Fibroblast of skin of scalp (primary cell): Measurements from ENCODE around the gene ADIPOR1. TPM values are rescaled to one million over a fixed set of nuclear protein-coding genes. Genes with fewer than 3 reads are reported as not detected.
"Not testable (repeated sequence)": the region's sequence is repeated elsewhere in the genome, so short reads cannot be mapped to it uniquely, and the experiment has no call there.

ENCODE experiments used
- DNase-seq: peaks from one replicate; pipeline ENCODE4 v3.0.0-alpha.2; 2013
- polyA plus RNA-seq, 2 experiments: library from polyadenylated mRNA; unstranded; fragments of 120-200 nt; gene quantifications; one replicate each; pipeline ENCODE4 v1.2.1, GENCODE V29; 2013; ENCODE audit not compliant: insufficient read length in 2 of 2

The ADIPOR1 gene, protein sequence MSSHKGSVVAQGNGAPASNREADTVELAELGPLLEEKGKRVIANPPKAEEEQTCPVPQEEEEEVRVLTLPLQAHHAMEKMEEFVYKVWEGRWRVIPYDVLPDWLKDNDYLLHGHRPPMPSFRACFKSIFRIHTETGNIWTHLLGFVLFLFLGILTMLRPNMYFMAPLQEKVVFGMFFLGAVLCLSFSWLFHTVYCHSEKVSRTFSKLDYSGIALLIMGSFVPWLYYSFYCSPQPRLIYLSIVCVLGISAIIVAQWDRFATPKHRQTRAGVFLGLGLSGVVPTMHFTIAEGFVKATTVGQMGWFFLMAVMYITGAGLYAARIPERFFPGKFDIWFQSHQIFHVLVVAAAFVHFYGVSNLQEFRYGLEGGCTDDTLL
- polyA plus RNA-seq (2013, experiment 1 of 2; ENCODE audit: insufficient read length) = 59.2 TPM
- 63.7 TPM for polyA plus RNA-seq (2013, experiment 2 of 2; ENCODE audit: insufficient read length)

DNA sequence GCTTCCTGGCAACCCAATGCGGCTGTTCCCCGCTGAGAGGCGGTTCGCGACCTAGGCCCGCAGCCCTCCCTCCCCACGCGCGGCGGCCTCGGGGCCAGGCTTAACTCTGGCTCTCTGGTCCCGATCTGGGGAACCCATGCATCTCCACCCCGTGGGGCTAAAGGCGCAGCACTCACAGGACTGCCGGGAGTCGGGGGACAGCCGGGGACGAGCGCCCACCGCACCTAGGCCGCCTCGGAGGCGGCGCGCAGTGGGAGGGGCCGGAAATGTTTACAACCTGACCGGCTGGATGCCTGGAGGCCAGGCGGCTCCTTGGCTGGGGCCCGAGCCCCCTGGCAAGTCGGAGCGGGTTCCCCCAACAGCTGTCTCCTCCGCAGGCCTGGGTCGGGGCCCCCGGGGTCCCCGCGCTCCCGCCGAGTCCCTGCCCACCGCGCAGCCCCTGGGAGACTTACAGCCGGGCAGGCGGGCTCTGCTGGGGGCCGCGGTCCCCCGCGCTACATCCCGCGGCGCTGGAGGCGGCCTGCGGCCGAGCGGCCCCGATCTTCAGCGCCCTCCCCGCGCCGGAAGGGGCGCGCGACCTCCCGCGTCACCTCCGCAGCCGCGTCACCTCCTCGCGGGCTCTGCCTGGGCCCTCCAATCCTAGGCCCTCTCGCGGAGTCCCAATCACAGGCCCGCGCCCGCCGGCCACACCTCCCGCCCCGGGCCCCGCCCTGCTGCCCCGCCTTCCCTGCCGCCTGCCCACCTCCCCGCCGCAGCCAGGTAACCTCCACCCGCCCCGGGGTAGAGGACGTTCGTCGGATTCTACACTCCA is at the start of gene ADIPOR1:
ADIPOR1 (minus strand) TSS at position 580 of the 811 bp plus-strand sequence. CDS start 7,242 bp downstream, outside the sequence.
- peak; percentile 82 for DNase-seq

GRCh38 chr1:203006948-203007871 is 49.1 kb upstream of the ADIPOR1 start, which contains the start of gene TMEM183A:
Gene TMEM183A (plus strand): TSS chr1:203007374. CDS start chr1:203007466, 92 bp downstream.
- peak; percentile 98 for DNase-seq

DNA sequence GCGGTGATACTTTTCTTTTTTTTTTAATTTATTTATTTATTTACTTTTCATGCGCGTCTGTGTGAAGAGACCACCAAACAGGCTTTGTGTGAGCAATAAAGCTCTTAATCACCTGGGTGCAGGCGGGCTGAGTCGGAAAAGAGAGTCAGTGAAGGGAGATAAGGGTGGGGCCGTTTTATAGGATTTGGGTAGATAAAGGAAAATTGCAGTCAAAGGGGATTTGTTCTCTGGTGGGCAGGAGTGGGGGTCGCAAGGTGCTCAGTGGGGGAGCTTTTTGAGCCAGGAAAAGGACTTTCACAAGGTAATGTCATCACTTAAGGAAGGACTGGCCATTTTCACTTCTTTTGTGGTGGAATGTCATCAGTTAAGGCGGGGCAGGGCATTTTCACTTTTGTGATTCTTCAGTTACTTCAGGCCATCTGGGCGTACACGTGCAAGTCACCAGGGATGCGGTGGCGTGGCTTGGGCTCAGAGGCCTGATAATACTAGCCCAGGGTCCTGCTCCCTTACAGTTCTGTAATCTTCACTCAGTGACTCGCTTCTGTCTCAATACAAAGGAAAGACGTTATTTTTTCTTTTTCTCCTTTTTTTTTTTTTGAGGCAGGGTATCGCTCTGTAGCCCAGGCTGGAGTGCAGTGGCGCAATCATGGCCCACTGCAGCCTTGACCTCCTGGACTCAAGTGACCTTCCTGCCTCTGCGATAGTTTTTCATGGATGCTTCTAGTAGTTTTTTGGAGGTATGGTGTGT is 47.5 kb upstream of the ADIPOR1 start:
- DNase-seq = not testable (repeated sequence)

DNA sequence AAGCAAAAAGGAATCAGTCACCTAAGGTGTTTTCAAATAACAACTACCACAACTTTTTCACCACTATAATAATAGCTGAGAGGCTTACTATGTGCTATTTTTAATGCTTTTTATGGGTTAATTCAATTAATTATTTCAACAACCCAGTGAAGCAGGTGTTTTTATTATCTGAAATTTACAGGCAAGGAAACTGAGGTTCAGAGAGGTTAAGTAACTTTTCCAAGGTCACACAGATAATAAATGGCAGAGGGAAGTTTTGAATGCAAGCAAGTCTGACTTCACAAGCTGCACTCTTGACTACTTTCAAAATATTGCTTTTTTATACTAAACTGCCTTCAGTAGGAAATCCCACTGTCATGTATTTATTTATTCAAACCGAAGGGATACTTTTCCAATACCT is 44.8 kb upstream of the ADIPOR1 start:
- no peak for DNase-seq

DNA sequence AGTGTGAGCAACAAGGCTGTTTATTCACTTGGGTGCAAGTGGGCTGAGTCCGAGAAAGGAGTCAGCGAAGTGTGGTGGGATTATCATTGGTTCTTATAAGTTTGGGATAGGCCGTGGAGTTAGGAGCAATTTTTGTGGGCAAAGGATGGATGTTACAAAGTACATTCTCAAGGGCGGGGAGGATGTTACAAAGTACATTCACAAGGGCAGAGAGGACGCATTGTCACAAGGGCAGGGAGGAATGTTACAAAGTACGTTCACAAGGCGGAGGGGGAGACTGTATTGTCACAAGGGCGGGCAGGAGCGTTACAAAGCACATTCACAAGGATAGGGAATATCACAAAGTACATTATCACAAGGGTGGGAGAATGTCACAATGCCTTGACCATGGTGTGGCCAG is 43.9 kb upstream of the ADIPOR1 start:
- no peak for DNase-seq

GRCh38 chr1:203000217-203000944 is 42.3 kb upstream of the ADIPOR1 start:
- no peak for DNase-seq

DNA sequence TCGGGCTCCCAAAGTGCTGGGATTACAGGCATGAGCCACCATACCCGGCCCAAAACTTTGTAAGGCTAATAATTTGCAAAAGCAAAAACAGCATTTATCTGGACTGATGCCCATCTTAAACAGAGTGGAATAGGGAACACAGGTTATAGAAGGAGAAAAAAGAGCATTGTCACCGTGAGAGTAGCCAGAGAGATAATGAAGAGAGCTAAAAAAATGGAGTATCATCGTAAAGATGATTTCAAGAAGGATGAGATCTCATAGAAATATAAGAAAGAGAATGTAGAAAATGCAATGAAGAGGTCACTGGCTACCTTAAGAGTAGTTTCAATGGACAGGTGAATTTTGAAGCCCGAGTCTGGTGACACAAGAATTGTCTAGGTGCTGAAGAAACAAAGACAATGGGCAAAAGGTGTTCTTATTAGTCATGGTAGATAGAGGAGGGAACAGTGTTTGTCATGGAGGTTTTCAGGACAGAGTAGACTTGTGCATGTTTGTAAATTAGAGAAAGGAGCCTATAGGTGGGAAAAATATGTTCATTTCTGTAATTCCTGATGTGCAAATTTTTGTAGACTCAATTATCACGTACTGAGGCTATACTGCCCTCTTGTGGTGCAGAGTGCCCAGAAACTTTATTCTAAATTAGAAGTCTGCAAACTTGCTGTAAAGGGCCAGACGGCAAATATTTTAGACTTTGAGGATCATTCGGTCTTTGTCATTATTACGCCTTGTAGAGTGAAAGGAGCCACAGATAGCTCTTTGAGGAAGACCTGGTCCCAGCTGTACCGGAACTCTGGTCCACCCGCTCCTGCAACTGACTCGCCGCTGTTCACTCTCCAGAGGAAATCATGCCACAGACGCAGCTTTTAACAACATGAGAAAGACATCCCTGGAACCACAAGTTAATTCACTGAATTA is 41.0 kb upstream of the ADIPOR1 start:
- peak; percentile 54 for DNase-seq

DNA sequence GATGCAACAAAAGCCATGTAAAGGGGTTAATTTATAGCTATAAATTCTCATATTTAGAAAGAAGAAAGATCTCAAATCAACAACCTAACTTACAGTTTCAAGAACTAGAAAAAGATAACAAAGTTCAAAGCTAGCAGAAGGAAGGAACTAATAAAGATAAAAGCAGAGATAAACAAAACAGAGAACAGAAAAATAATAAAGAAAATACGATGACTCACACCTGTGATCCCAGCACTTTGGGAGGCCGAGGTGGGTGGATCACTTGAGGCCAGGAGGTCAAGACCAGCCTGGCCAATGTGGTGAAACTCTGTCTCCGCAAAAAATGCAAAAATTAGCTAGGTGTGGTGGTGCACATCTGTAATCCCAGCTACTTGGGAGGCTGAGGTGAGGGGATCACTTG is 36.6 kb upstream of the ADIPOR1 start:
- no peak for DNase-seq

DNA sequence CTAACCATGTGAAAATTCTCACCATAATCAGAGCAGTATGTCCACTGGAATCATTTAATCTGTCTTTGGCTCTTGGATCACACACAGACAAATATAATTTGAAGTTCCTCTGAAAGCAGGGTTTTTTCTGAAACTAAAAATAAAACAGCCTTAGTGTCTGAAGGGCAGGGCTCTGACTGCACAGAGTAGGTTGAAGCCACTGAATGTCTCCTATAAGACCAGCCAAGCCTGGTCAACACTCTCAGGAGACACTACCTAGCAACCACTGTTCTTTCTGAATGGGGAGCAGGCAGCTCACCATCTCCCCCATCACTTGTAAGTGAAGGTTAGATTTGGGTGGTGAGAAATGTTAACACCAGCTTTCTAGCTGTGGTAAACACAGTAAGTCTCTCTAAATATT is 33.0 kb upstream of the ADIPOR1 start:
- no peak for DNase-seq

GRCh38 chr1:202989879-202990278 is 31.8 kb upstream of the ADIPOR1 start:
- DNase-seq = no peak

GRCh38 chr1:202987922-202988583 is 29.9 kb upstream of the ADIPOR1 start:
- no peak for DNase-seq

- DNase-seq = no peak
Measured at GRCh38 chr1:202987255-202987654, 29.1 kb upstream of the ADIPOR1 start.

GRCh38 chr1:202986120-202986519 is 28.0 kb upstream of the ADIPOR1 start:
- not testable (repeated sequence) for DNase-seq

- no peak for DNase-seq
Measured at GRCh38 chr1:202982715-202983430, 24.8 kb upstream of the ADIPOR1 start.

- DNase-seq = no peak
Measured at GRCh38 chr1:202981939-202982338, 23.8 kb upstream of the ADIPOR1 start.

DNA sequence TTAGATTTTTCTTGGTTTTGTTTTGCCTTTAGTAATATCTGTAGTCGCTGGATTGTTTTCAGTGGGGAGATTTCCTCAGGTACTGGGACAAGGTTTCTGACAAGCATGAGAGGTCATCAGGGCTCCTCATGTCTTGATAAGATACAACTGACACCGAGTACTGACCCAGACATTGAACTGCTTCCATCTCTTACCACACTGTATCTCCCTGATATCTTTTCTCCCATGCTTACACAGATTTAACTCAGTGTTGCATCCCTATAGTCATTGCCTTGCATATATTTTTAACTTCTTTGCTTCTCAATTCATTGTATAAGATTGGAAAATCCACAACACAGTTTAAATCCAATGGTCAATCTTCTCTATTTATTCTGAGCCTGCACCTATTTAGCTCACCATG is 21.3 kb upstream of the ADIPOR1 start:
- no peak for DNase-seq

GRCh38 chr1:202976633-202977032 is 18.5 kb upstream of the ADIPOR1 start:
- DNase-seq = no peak

DNA sequence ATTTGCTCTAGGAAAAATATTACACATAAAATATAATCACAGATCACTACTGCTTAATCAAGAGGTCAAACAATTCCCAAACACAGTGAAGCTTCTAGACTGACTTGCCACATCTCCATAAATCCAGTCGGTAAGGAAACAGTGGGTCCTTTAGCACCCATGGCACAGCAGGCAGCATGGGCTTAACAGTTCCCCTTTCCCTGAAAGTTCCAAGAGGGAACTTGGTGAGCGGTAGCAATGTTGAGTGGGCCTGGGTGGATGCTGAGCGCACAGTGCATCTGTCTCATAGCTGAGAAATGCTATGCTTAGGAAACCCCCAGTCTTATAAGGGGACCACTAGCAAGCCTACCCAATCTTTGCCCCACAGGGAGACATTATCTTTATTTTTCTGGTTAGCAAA is 16.7 kb upstream of the ADIPOR1 start:
- DNase-seq = no peak
